GM12878 (cell line): ENCODE measurements around the gene CBLN1.

Experiments used
- BCL11A ChIP-seq: IDR thresholded peaks from 2 replicates; pipeline ENCODE4 v1.6.1; 2011; ENCODE audit warnings: low read depth, low read length
- CHD1 ChIP-seq: IDR thresholded peaks from 2 replicates; pipeline ENCODE4 v1.6.1; 2012; ENCODE audit warnings: low read depth, low read length, improper control_type of control experiment
- CTCF ChIP-seq, 3 experiments: IDR thresholded peaks in 2 of 3; conservative IDR thresholded peaks in 1 of 3; 2 replicates each; pipeline ENCODE4 v1.5.1; 2011; ENCODE audit warnings: low read depth in 3 of 3, low read length in 3 of 3, mild to moderate bottlenecking in 3 of 3, control low read depth in 2 of 3, moderate library complexity in 2 of 3, inconsistent platforms in 1 of 3, mixed read lengths in 1 of 3; ENCODE audit not compliant: control insufficient read depth in 2 of 3, insufficient read depth in 1 of 3; ENCODE audit errors: extremely low read depth in 1 of 3
- MAX ChIP-seq: IDR thresholded peaks from 2 replicates; pipeline ENCODE4 v1.6.1; 2012; ENCODE audit warnings: low read depth, low read length, improper control_type of control experiment
- MYC ChIP-seq: IDR thresholded peaks from 2 replicates; pipeline ENCODE4 v1.6.1; 2011; ENCODE audit warnings: mild to moderate bottlenecking, low read length, moderate library complexity, inconsistent platforms; ENCODE audit not compliant: insufficient read depth, insufficient replicate concordance, insufficient read length, severe bottlenecking
- REST ChIP-seq: IDR thresholded peaks from 2 replicates; pipeline ENCODE4 v1.6.1; 2012; ENCODE audit warnings: mild to moderate bottlenecking, low read depth, low read length

- TF ChIP-seq CHD1 = no peak
- TF ChIP-seq BCL11A = no peak
- no peak for TF ChIP-seq MYC
- no peak for TF ChIP-seq CTCF (IDR thresholded peaks at IDR 0.05 in 2 of 3, conservative IDR thresholded peaks at IDR 0.05 in 1 of 3; ENCODE audit: control insufficient read depth in 2 of 3, extremely low read depth in 1 of 3, insufficient read depth in 1 of 3, low read depth in 3 of 3, low read length in 3 of 3)
- no peak for TF ChIP-seq REST
- TF ChIP-seq MAX = no peak
Measured at GRCh38 chr16:49259330-49259729, 22.3 kb downstream of the CBLN1 start.
